HCT116 (cell line): ENCODE measurements around the gene CBFA2T3.

Source experiments
- EZH2 ChIP-seq: fragments of 200-600 bp; sonication (generic); IDR thresholded peaks from 2 replicates; pipeline ENCODE4 v1.6.1; 2017; ENCODE audit warnings: antibody characterized with exemption, mixed run types
- EZH2phosphoT487 ChIP-seq: fragments of 200-600 bp; IDR thresholded peaks from 2 replicates; pipeline ENCODE4 v1.6.1; 2018; ENCODE audit warnings: antibody characterized with exemption, borderline replicate concordance
- FOSL1 ChIP-seq: IDR thresholded peaks from 2 replicates; pipeline ENCODE4 v1.6.1; 2012; ENCODE audit warnings: low read depth
- JUND ChIP-seq: IDR thresholded peaks from 2 replicates; pipeline ENCODE4 v1.6.1; 2012
- MAX ChIP-seq: IDR thresholded peaks from 2 replicates; pipeline ENCODE4 v1.6.1; 2012
- POLR2A ChIP-seq: IDR thresholded peaks from 2 replicates; pipeline ENCODE4 v1.7.0; 2011; ENCODE audit warnings: borderline replicate concordance; ENCODE audit not compliant: insufficient read depth, insufficient read length; ENCODE audit errors: extremely low read depth
- POLR2AphosphoS5 ChIP-seq: IDR thresholded peaks from 2 replicates; pipeline ENCODE4 v1.6.1; 2011; ENCODE audit warnings: mild to moderate bottlenecking, low read depth, low read length, moderate library complexity
- REST ChIP-seq: IDR thresholded peaks from 2 replicates; pipeline ENCODE4 v1.6.1; 2012; ENCODE audit warnings: low read depth
- YY1 ChIP-seq: IDR thresholded peaks from 2 replicates; pipeline ENCODE4 v1.6.1; 2011; ENCODE audit warnings: low read length, low read depth, moderate library complexity, mild to moderate bottlenecking; ENCODE audit not compliant: insufficient replicate concordance; ENCODE audit errors: extremely low read depth
- TF ChIP-seq, protein P1 (sequence below), 3 experiments: fragments of 200-600 bp in 1 of 3; sonication (generic) in 1 of 3; IDR thresholded peaks in 2 of 3; conservative IDR thresholded peaks in 1 of 3; 2 replicates each; pipeline ENCODE4 v1.5.1; 2012 to 2017; ENCODE audit warnings: low read depth in 2 of 3, low read length in 2 of 3, antibody characterized with exemption in 1 of 3, borderline replicate concordance in 1 of 3, control low read depth in 1 of 3, mild to moderate bottlenecking in 1 of 3, mixed read lengths in 1 of 3, mixed run types in 1 of 3, moderate library complexity in 1 of 3; ENCODE audit not compliant: insufficient read depth in 1 of 3

DNA sequence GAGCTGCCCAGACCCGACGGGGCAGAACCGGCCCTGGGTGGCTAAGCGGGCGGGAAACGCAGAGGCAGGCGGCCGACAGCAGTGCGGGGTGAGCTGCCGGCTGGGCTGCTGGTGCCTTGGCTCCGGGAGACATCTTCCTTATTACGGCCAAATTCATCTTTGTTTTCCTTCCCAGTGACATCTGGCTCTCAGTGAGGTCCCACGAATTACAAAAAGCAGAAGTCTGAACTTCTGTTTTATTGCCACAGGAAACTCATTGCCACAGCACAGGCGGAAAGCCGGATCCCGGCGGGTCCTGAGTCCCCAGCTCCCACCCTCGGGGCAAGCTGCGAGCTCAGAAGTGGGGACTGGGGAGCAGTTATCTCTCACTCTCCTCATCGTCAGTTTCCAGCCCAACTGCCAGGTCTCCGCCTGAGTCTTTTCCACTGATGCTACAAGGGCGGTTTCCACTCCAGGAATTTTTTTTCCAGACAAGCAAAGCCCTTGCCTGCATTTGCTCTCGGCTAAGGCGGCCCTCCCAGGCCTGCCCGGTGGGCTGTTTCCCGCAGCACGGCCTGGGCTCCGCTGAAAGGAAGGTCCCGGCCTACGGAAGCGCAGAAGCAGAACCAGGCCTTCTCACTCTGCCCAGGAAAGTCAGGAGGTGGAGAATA is 40.3 kb downstream of the CBFA2T3 start:
- no peak for TF ChIP-seq POLR2AphosphoS5
- TF ChIP-seq EZH2phosphoT487: no peak
- TF ChIP-seq, protein P1, sequence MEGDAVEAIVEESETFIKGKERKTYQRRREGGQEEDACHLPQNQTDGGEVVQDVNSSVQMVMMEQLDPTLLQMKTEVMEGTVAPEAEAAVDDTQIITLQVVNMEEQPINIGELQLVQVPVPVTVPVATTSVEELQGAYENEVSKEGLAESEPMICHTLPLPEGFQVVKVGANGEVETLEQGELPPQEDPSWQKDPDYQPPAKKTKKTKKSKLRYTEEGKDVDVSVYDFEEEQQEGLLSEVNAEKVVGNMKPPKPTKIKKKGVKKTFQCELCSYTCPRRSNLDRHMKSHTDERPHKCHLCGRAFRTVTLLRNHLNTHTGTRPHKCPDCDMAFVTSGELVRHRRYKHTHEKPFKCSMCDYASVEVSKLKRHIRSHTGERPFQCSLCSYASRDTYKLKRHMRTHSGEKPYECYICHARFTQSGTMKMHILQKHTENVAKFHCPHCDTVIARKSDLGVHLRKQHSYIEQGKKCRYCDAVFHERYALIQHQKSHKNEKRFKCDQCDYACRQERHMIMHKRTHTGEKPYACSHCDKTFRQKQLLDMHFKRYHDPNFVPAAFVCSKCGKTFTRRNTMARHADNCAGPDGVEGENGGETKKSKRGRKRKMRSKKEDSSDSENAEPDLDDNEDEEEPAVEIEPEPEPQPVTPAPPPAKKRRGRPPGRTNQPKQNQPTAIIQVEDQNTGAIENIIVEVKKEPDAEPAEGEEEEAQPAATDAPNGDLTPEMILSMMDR (IDR thresholded peaks at IDR 0.05 in 2 of 3, conservative IDR thresholded peaks at IDR 0.05 in 1 of 3; ENCODE audit: borderline replicate concordance in 1 of 3, insufficient read depth in 1 of 3, low read depth in 2 of 3, low read length in 2 of 3): no peak
- no peak for TF ChIP-seq POLR2A
- no peak for TF ChIP-seq FOSL1
- no peak for TF ChIP-seq REST
- TF ChIP-seq EZH2: no peak
- no peak for TF ChIP-seq YY1
- no peak for TF ChIP-seq JUND
- no peak for TF ChIP-seq MAX
